Activated naive CD4-positive, alpha-beta T cell (primary cell): ENCODE measurements around the gene KIDINS220.

Experiments used
- DNase-seq, 4 experiments: peaks; one replicate each; lab custom pipeline; 2025; lab: John Stamatoyannopoulos, UW

The KIDINS220 gene

GRCh38 chr2:8851811-8852560, 14.6 kb upstream of the KIDINS220 start:
- no peak for DNase-seq

DNA sequence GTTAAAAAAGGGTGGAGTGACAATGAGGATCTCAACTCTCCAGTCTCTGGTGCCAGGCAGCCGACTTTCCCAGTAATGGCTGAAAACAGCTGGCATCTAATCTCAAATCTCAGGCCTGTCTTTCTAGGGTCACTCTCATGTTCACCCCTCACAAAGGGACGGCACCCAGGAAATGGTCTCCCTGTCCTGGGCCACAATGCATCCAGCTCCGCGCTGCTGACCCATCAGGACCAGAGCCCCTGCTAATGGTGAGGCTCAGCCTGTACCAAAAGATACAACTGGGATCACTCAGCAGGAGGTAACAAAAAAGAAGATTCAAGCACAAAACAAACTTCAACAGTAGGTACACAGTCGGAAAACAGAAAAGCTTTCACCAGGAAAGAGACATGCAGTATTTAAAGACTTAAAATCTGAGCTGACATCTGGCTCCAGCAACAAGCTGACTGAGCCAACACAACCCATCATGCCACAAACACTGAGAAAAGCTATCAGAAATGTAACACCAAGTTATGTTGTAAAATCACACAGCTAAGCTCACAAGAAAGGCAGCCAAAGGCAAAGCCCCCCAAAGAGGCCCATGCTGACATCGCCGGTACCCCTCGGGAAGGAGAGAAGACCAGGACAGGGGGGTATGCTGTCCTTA, 13.6 kb upstream of the KIDINS220 start:
- DNase-seq, result no peak

DNA sequence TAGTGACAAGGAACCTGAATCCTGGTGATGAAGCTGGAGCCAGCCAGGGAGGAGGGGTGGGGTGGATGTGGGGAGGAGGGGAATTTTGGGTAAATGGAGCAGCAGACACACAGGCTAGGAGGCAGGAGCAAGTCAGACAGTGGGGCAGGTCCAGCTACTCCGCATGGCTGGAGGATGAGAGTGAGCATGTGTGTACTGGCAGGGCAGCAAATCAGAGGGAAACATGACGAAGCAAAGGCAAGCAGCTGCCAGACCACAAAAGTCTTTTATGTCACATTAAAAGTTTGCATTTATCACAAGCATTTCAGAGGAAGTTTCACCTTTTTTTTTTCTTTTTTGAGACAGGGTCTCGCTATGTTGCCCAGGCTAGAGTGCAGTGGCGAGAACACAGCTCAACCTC, 11.9 kb upstream of the KIDINS220 start:
- no peak for DNase-seq

GRCh38 chr2:8848328-8849100, 11.1 kb upstream of the KIDINS220 start:
- no peak for DNase-seq

DNA sequence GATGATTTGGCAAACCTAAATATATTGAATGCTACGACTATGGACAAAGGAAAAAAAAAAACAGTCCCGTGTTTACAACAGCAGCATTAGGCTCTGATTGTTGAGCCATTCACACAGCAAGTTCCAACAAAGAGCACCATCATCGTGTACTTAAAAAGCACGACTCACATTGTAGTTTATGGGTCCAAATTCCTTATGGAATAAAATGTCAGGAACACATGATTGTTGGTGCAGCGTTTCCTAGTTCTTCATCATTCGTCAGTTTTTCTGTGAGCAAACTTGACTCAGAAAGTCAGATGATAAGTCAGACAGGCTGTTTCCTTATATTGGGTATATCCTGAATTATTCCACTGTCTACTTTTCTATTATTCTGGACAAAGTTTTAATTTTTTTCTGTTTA, 10.0 kb upstream of the KIDINS220 start:
- no peak for DNase-seq

DNA sequence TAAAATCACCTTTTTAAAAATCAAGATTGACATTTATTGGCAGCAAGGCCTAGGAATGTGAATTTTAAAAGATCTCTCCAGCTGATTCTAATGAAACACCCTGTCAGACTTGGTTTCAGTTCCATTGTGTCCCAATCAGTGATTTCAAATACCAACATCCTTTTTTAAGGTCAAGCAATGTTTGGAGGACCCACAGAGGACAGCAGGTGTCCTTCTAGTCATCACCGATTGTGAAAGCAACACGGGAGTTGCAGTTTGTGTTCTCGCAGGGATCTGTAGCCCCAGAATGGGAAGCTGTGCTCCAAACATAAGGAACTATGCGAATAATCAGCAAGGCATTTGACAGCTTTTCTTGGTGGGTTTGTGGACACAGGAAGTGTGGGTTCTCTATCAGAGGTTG, 4.5 kb upstream of the KIDINS220 start:
- no peak for DNase-seq

- no peak for DNase-seq
Measured at GRCh38 chr2:8840475-8841091, 3.2 kb upstream of the KIDINS220 start.

DNA sequence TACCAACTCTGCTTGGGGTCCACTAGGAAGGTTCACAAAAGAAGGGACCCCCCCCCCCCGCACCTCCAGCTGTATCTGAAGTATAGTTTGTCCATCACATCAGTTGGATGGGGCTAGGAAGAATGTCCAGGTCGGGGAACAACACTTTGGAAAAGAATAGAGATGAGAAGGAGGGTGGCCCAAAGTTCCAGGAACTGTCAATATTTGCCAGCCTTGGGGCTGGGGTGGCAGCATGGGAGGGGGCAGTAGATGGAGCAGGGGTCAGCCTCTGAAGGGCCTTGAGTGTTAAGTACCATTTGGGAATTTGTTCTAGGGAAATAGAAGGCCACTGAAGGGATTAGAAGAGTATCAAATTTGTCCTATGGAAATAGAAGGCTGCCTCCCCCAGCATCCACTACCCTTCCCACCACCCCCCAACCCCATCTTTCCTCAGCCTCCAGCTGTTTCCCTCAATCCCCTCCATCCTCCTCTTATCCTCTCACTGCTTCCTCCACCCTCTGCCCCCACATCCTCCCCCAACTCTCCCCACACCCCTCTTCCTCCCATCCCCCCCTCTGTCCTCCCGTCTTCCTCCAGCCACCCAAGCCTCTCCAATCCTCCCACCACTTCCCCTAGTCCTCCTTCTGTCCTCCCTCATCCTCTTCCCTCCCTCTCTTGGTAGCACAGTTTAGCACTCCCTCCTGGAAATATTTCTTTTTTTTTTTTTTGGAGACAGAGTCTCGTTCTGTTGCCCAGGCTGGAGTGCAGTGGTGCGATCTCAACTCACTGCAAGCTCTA, 2.0 kb upstream of the KIDINS220 start:
- DNase-seq, result no peak

GRCh38 chr2:8837795-8838140, 355 bp upstream of the KIDINS220 start:
- DNase-seq, result no peak

DNA sequence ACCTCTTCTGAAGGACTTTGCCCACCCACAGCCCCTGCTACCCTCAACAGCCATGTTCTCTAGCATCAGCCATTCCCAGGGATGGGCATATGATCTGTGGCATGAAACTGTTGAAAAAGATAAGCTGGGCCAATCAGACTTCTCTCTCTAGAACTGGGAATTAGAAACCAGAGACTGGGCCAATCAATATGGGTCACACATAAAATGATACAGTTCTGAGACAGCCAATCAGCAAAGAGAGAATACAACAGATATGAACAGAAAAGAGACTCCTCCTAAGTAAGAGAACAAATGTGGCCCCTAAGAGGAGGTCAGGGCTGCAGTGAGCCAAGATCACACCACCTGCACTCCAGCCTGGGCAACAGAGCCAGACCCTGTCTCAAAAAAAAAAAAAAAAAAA, 2.1 kb downstream of the KIDINS220 start:
- no peak for DNase-seq

- no peak for DNase-seq
Measured at GRCh38 chr2:8833853-8834252, 3.6 kb downstream of the KIDINS220 start.

DNA sequence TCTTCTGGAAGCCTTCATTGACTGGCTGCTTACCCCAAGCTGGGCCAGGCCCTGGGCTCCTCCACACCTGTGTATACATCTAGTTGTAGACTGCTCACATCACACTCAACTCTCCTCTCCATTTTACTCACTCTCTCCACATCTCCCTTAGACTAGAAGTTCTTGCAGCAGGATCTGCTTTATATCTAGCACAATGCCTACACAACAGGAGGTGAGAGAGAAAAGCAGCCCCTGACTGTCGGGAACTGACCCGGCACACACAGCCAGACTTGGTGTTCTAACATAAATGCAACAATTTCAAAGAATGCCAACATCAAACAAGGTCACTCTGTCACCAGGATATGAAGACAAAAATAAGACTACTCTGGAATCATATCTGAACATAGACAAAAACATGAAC, 5.9 kb downstream of the KIDINS220 start:
- no peak for DNase-seq

DNA sequence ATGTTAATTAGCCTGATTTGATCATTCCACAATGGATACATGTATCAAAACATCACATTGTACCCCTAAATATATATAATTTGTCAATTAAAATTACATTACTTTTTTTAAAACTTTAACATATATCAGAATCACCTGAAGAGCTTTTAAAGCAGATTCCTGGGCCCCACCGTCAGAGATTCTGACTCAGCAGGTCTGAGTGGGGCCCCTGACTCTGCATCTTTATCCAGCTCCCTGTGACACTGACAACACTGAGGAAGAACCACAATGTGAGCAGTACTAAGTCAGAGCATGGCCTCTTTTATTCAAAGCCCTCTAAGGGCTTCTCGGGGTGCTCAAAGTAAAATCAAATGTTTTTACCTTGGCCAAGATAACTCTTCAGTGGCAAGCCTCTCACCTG, 9.7 kb downstream of the KIDINS220 start:
- DNase-seq, result no peak

DNA sequence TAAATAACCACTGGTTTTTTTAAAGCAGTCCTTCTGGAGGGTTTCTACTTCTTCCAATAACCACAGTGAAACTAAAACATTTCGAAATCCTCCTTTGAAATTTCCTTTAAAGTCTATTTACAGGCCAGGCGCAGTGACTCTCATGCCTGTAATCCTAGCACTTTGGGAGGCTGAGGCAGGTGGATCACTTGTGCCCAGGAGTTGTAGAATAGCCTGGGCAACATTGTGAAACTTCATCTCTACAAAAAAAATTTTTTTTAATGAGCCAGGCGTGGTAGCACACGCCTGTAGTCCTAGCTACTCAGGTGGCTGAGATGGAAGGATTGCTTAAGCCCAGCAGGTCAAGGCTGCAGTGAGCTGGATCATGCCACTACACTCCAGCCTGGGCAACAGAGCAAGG, 15.2 kb downstream of the KIDINS220 start:
- no peak for DNase-seq

DNA sequence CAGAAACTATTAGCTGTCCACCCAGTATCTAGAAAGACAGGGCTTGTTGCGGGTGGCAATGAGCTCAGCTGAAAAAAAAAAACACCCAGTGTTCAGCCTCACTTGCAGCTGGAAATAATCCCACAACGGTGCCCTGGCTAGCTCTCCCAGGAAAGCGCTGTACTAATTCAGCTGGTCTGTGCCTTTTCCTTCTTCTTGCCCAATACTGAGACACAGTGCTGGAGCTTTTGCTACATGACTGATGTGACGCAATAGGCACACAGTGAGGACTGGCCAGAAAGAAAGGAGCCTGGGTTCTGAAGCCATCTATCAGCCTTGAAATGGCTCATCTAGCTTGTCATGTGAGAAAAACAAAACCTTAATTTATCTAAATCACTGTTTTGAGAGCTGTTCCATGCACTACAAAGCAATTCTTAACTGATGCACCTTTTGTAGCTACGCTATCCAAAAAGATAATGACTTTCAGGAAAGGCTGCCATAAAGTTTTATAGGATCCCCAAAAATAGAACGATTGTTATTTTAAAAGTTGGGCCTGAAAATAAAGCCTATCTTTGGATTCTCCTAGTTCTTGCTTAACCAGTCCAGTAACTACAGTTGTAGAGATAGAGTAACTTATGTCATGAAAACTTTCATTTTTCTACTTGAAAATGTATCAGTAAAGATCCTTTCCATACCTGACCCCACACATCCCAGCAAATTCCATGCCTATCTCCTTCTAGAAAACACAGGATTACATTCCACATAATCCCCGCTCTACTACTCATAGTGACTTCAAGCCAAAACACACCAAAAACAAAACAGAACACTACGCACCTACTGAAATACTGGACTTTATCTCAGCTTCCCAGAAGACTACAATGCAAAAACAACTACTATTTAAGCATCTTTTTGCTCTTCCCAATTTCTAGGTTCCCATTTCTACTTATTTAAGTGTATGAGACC, 15.9 kb downstream of the KIDINS220 start:
- no peak for DNase-seq

DNA sequence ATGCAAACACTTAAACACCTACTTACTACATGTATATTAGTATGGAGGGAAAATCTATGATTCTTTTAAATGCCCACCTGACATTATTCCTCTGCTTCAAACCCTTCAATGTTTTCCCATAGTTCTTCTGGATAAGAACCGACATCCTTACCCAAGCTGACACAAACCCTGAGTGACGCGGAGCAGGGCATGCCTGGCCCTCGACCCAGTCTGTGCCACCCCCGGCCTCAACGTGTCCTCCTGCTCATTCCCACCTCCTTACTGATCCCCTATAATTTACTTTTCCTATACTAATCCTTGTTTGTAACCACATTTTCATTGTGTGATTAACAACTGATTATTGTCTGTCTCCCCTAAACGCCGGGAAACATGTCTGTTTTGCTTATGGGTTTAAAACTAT, 17.5 kb downstream of the KIDINS220 start:
- no peak for DNase-seq

DNA sequence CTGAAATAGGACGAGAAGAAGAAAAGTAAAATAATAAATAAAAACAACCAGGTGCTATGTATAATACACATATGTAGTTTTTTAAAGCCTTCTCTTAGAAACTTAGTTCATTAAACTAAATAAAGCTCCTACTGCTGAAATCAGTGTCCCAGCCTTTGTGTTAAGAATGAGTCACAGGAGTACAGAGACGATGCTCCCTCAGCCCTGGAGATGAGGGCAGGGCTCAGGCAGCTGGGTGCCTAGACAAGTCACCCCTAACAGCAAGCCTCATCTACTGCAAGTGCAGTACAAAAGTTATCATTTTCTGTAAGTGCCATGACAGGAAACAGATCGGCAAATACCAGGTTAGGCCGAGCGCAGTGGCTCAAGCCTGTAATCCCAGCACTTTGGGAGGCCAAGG, 18.2 kb downstream of the KIDINS220 start:
- no peak for DNase-seq

DNA sequence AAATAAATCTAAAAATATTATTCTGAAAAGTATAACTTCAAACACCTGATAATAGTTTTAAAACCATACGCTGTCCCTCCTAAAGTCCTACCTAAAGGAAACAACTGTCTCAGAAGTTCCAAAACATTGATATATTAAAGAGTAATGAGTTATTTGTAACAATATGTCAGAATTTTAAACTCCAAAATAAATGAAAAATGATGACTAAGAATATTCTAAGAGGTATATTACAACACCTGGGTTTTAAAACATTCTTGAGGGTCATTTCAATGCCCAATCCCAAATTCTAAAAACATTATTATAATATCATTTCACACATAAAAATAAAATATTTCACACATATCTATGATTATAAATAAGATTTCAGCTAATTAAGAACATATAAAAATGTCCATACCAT, 20.2 kb downstream of the KIDINS220 start:
- DNase-seq, result no peak

DNA sequence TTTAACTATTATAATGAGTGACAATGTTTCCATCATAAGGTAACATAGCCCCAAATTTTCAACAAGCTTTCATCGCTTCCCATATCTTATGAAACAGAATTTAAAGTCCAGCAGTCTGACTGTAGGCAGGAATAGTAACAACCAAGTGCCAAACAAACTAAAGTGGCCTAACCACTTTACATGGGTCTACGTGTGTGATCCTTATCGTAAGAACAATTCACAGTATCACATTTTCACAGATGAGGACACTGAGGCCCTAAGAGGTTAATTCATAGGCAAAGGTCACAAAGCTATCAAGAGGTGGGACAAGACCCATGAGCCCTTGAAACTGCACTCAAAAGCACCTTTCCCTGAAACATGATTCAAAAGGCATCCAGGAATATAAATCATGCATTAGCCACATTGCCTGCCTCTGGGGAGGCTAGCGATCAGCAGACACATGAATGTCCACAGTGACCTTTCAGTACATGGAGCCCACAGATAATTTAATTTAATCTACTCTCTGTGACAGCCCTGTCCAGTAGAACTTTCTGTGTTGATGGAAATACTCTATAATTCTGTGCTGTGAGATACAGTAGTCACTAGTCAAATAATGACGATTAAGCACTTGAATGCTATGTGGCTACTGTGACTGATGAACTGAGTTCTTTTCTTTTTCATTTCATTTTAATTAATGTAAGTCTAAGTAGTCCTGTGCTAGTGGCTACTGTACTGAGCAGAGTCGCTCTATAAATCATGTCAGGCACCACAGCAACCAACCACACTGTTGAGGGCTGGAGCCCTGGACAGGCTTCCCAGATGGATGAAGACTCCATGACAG, 30.3 kb downstream of the KIDINS220 start:
- DNase-seq, result no peak
